NCI-H128 (cell line): ENCODE results near the gene OVOL1.
"Not testable (repeated sequence)": the region's sequence is repeated elsewhere in the genome, so short reads cannot be mapped to it uniquely, and the experiment has no call there.

Experiments
- DNase-seq: peaks from one replicate; lab custom pipeline; 2025; ENCODE audit not compliant: unreplicated experiment; lab: John Stamatoyannopoulos, UW

Gene OVOL1

DNA sequence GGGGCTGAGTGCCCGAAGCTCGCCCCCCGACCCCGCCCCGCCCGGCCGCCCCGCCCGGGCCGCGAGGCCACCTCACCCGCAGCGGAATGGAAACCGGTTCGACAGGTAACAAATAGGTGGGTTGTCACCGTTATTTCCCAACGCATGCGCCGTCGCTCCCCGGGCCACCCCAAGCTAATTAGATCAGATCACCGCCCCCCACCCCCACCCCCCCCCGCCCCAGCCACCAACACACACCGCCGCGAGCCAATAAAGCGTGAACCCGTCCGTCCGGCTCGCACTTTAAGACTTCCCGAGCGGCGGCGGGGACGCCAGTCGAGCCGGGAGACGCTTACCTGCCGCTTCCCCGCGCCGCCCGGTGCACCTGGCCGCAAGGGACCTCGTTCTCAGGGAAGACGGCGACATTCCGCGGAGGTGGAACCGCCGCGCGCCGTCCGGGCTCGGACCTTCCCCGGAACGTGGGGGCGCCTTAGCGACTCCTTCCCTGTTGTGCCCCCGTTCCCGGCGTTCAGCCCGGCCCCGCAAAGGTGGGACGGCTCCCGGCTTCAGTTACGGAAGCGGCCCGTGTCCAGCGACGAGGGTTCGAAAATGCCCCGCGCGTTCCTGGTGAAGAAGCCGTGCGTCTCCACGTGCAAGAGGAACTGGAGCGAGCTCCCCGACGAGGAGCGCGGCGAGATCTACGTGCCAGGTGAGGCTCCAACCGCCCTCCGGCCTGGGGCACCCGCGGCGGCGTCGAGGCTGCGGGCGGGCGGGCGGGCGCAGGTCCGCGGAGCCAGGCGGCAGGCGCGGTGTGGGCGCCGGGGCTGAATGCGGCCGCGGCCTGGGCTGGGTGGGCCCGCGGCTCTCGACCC is at the start of gene OVOL1:
TSS of gene OVOL1 (plus strand) at position 278 of the 851 bp plus-strand sequence. CDS start at position 589, 311 bp downstream.
- peak; percentile 14 for DNase-seq

DNA sequence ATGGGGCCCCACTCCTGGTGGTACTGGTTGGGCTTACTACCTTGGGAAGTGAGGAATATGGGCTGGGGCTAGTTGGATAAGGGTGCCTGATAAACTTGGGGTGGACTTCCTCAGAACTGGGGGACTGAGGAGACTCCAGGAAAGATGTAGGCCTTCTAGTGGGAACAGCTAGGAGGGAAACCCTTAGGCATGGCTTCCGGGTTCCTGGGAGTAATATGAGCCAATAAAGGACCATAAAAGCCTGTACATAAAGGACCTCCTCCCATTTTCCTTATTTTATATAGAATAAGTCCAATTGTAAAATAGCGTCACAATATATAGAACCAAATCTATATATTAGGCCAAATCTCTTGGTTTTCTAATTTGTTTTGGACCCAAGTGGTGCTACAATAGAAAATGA is 47.8 kb upstream of the OVOL1 start:
- no peak for DNase-seq

GRCh38 chr11:65741185-65741584 is 45.7 kb upstream of the OVOL1 start:
- DNase-seq: no peak

DNA sequence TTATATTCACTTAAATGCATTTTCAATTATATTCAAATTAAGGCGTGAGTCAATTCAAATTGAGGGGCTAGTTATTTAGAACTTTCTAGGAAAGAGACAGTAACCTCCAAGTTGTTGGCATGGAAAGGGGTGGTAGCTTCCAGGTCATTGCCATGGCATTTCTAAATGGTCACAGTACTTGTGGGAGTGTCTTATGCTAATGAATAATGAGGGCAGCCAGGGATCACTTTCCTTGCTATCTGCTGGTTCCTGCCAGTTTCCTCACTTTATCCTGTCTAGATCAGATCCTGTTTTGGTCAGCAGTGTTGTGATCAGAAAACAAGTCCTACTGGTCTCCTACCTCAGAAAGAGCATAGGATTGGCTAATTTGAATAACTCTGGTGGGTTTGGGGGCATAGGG is 44.5 kb upstream of the OVOL1 start:
- DNase-seq: no peak

DNA sequence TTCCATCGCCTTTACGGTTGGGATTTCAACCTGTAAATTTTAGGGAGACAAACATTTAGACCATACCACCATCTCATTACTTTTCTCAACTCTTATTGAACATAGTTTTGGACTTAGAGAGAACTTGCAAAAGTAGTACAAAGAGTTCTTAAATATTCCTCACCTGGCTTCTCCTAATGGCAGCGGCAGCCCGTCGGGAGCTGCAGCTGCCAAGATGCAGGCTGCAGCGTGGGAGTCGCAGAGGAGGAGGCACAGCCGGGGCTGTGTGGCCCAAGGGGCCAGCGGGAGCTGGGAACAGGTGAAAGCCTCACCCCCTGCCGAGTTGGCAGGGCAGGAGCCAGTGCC is 43.2 kb upstream of the OVOL1 start:
- DNase-seq: no peak

GRCh38 chr11:65744026-65744698 is 42.7 kb upstream of the OVOL1 start:
- no peak for DNase-seq

- no peak for DNase-seq
Measured at GRCh38 chr11:65744699-65745042, 42.2 kb upstream of the OVOL1 start.

GRCh38 chr11:65745049-65745448 is 41.8 kb upstream of the OVOL1 start:
- no peak for DNase-seq

GRCh38 chr11:65762169-65762568 is 24.7 kb upstream of the OVOL1 start:
- not testable (repeated sequence) for DNase-seq

DNA sequence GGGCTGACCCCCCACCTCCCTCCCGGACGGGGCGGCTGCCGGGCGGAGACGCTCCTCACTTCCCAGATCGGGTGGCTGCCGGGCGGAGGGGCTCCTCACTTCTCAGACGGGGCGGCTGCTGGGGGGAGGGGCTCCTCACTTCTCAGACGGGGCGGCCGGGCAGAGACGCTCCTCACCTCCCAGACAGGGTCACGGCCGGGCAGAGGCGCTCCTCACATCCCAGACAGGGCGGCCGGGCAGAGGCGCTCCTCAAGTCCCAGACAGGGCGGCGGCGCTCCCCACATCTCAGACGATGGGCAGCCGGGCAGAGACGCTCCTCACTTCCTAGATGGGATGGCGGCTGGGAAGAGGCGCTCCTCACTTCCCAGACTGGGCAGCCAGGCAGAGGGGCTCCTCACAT is 24.0 kb upstream of the OVOL1 start:
- not testable (repeated sequence) for DNase-seq

GRCh38 chr11:65764434-65764833 is 22.4 kb upstream of the OVOL1 start:
- no peak for DNase-seq

DNA sequence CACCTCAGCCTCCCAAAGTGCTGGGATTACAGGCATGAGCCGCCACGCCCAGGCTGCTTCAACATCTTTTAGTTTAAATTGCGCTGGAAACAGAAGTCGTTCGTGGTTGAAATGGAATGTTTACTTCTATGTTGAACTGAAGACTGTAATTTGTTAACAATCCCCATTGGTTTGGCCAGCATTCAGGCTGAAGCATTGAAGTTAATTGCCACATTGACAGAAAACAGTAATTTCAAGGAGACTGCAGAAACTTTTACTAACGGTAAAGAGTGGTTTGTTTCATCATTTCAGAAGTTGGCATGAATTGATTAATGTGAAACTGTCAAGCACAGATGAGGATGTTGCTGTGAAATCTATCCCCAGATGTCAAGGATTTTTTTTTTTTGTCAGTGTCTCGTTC is 20.3 kb upstream of the OVOL1 start:
- no peak for DNase-seq

DNA sequence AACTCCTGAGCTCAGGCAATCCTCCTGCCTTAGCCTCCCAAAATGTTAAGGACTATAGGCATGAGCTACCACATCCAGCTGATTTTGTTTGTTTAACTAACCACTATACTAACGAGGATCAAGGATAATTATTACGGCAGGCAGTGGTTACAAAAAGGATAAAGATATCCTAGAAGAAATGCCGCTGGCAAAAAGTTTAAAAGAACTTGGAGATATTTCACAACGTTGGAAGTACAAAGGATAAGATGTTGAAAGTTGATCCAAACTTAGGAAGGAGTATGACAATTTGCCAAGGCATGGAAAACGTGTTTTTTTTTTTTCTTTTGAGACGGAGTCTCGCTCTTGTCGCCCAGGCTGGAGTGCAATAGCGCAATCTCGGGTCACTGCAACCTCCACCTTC is 19.5 kb upstream of the OVOL1 start:
- no peak for DNase-seq

DNA sequence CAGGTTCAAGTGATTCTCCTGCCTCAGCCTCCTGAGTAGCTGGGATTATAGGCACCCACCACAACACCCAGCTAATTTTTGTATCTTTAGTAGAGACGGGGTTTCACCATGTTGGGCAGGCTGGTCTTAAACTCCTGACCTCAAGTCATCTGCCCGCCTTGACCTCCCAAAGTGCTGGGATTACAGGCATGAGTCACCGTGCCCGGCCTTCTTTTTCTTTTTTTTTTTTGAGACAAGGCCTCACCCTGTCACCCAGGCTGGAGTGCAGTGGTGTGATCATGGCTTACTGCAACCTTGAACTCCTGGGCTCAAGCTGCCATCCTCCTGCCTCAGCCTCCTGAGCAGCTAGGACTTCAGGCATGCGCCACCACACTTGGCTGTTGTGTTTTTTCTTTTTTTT is 19.1 kb upstream of the OVOL1 start:
- not testable (repeated sequence) for DNase-seq

DNA sequence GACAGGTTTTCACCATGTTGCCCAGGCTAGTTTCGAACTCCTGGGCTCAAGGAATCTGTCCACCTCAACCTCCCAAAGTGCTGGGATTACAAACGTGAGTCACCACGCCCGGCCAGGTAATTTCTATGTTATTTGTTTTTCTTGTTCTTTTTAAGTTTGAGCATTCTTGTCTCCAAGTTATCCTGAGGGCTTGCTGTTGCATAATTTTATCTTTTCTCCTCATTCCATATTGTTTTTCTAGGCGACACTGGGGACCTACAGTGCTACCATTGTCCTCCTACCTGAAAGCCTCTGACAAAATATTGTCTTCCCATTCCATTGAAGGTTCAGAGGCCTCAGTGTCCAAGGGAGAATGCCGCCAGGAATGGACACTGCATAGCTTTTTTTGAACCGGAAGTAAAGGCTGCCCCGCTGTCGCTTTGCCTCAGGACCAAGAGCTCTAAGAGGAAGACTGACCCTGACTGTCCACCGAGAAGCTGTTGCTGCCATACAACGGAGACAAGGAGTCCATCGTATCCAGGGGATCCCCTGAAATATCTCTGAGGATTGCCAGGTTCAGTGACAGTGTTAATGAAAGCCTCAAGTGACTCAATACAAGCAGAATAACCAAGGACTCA is 15.8 kb upstream of the OVOL1 start:
- no peak for DNase-seq

DNA sequence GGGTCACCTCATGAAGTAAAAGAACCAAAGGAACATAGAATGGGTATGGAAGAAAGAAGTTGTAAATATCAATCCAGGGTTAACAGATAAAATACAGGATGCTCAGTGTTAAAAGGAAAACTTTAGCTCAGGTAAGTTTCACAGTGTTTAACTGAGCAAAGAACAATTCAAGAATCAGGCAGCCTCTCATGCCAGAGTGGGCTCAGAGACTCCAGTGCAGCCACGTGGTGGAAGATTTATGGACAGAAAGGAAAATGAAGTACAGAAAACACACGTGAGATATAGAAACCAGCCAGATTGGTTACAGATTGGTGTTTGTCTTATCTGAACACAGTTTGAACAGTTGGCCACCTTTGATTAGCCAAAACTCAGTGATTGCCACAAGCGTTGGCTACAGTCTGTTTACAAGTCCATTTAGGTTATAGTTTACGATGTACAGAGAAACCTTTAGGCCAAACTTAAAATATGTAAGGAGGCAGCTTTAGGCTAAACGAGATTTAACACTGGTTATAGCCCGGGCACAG is 15.2 kb upstream of the OVOL1 start:
- DNase-seq: no peak

DNA sequence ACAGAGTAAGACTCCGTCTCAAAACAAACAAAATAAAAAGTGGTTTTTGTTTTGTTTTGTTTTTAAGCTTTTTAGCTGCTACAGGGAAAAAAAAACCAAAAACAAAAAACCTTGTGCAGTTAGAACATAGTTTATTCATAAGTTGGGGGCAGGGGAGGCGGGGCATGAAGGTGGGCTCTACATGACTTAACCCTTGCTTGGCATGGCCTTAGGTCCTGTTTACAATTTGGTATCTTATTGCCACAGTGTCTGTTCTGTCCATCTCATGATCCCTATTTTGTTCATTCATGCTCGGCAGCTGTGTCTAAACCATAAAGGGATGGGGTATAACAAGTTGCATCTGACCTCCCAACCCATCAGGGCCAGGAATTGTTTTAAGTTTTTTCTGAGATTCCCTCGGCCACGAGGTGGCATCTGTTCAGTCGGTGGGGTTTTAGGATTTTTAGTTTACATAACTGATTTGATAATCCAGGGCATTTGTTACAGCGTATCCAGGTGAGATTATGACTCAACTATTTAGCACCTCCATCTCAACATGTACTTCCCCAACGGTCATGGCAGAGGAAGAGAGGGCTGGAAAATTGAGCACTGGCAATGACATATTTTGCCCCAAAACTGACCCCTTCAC is 13.0 kb upstream of the OVOL1 start:
- no peak for DNase-seq

DNA sequence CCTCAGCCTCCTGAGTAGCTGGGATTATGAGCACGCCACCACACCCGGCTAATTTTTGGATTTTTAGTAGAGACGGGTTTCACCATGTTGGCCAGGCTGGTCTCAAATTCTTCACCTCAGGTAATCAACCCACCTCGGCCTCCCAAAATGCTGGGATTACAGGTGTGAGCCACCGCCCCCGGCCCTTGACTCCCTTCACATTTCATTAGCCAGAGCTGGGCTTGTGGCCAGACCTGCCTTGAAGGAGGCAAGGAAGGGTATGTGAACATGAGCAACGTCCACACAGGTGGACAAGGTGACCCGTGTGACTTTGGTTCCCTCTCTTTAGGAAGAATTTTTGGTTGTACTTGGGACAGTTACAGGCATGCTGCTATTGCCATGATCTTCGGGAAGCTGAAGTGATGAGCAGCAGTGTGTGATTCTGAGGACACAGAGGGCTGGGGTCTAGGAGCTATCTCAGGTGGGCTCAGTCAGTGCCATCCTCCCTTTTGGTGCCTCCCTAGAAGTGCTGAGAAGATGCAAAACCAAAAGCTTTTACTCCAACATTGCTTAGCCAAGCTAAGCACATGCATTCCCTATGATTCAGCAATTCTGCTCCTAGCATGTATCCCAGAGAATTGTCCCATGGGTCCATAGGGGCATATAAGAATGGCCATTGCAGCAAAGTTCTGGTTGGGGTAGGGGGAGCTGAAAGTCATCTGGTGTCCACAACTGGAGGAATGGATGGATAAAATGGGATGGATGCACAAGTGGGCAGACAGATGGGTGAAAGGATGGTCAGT is 12.1 kb upstream of the OVOL1 start:
- DNase-seq: no peak

DNA sequence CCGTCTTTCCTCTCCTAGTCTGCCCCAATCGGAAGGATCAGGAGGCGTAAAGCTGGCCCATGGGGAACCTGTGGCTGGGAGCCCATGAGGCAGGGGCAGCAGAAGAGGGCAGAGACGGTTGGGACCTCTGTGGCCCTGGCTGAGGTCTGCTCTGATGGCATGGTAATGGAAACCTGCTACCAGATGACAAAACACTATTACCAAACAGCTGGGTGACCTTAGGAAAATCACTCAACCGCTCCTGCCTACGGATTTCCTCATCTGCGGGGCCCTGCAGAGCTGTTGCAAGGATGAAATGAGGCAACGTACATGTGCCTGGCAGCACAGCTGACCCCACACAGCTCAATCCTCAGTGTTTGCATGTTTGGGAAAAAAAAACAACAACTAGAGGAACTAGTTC is 10.7 kb upstream of the OVOL1 start:
- no peak for DNase-seq

- DNase-seq: no peak
Measured at GRCh38 chr11:65776710-65777141, 10.1 kb upstream of the OVOL1 start.

GRCh38 chr11:65777241-65777640 is 9.6 kb upstream of the OVOL1 start:
- DNase-seq: no peak
